Fibroblast of skin of right quadriceps (primary cell): Measurements from ENCODE around the gene TRIM44.
A peak's percentile ranks its signal among the peaks of the same experiment; 100 is the strongest.

Experiments
- DNase-seq: peaks from one replicate; pipeline ENCODE4 v3.0.0-alpha.2; 2013

Gene TRIM44, protein sequence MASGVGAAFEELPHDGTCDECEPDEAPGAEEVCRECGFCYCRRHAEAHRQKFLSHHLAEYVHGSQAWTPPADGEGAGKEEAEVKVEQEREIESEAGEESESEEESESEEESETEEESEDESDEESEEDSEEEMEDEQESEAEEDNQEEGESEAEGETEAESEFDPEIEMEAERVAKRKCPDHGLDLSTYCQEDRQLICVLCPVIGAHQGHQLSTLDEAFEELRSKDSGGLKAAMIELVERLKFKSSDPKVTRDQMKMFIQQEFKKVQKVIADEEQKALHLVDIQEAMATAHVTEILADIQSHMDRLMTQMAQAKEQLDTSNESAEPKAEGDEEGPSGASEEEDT

GRCh38 chr11:35662649-35663407 lies at the start of gene TRIM44:
Gene TRIM44 (plus strand): TSS chr11:35662775. CDS start chr11:35663112, 337 bp downstream.
- peak; percentile 87 for DNase-seq

- DNase-seq = no peak
Observed at GRCh38 chr11:35614939-35615569, 47.5 kb upstream of the TRIM44 start.

- peak; percentile 57 for DNase-seq
Observed at GRCh38 chr11:35615921-35616900, 46.4 kb upstream of the TRIM44 start.

GRCh38 chr11:35617316-35617686 lies 45.3 kb upstream of the TRIM44 start:
- DNase-seq = no peak

GRCh38 chr11:35617687-35618496 lies 44.7 kb upstream of the TRIM44 start, which contains the start of gene FJX1:
Gene FJX1 (plus strand): TSS chr11:35618460. CDS start chr11:35618637, 177 bp downstream.
- DNase-seq = peak; percentile 94

- peak; percentile 45 for DNase-seq
Observed at GRCh38 chr11:35618497-35619115, 44.0 kb upstream of the TRIM44 start.

DNA sequence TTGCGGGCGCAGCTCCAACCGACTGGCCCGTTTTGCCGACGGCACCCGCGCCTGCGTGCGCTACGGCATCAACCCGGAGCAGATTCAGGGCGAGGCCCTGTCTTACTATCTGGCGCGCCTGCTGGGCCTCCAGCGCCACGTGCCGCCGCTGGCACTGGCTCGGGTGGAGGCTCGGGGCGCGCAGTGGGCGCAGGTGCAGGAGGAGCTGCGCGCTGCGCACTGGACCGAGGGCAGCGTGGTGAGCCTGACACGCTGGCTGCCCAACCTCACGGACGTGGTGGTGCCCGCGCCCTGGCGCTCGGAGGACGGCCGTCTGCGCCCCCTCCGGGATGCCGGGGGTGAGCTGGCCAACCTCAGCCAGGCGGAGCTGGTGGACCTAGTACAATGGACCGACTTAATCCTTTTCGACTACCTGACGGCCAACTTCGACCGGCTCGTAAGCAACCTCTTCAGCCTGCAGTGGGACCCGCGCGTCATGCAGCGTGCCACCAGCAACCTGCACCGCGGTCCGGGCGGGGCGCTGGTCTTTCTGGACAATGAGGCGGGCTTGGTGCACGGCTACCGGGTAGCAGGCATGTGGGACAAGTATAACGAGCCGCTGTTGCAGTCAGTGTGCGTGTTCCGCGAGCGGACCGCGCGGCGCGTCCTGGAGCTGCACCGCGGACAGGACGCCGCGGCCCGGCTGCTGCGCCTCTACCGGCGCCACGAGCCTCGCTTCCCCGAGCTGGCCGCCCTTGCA lies 43.3 kb upstream of the TRIM44 start:
- DNase-seq = peak; percentile 48

- no peak for DNase-seq
Observed at GRCh38 chr11:35619855-35620640, 42.5 kb upstream of the TRIM44 start.

- DNase-seq = no peak
Observed at GRCh38 chr11:35620795-35621194, 41.8 kb upstream of the TRIM44 start.

DNA sequence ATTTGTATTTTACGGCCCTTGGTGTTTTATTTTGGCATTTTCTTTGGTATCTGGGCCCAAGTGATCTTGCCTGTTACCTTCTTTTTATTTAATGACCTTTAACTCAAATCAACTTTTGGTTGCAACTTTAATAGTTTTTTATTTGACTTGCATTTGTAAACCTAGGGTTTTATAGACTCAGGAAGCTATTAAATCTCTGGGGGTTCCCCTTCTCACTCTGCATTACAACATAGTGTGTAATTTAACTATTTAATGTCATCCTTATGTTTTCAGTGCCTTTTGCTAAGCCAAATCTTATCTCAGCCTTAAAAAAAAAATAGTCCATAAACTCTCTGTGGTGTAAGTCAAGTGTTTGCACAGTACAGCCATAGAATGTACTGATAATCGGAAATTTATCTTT lies 41.0 kb upstream of the TRIM44 start:
- DNase-seq = no peak

- peak; percentile 87 for DNase-seq
Observed at GRCh38 chr11:35622070-35622469, 40.5 kb upstream of the TRIM44 start.

DNA sequence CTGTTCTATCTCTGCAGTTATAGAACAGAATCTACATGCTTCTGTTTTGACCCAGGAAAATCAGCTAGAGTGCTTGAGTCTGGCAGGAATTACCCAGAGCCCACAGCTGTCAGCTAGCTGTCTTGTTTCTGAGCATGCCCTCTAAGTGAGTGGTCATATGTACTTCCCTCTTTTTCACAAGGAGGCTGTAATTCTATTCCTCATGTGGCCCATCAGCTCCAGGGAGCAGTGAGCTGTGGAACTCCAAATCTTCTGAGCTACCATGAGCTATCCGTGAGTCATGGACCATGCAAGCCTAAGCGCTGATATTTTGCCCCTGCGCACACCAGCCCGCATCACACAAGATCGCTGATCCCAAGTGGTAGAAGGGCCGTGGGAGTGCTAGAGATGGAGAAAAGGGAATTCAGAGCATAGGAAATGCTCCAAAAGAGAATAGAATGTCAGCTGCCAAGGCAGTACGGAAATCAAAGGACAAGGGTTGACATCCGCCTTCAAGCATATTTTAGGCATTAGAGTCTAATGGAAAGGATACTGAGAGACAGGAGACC lies 38.9 kb upstream of the TRIM44 start:
- peak; percentile 89 for DNase-seq

GRCh38 chr11:35624316-35624715 lies 38.3 kb upstream of the TRIM44 start:
- DNase-seq = no peak

DNA sequence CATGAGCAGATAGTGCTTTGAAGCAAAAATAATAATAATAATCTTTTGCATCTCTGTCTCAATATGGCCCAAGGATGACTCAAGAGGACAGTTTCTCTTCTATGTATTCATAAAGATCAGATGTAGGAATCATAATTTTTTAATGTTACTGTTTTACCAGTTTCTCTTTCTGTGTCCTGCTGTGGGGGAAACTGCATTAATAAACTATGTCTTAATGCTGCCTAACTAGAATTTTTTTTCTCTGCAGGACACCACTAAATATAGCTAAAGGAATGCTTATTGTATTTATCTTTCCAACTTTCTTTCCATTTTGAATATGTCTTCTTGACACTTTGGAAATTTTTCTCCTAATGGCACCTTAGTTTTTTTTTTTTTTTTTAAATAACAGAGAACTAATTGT lies 37.8 kb upstream of the TRIM44 start:
- DNase-seq = no peak

GRCh38 chr11:35626501-35626900 lies 36.1 kb upstream of the TRIM44 start:
- no peak for DNase-seq

GRCh38 chr11:35629511-35629910 lies 33.1 kb upstream of the TRIM44 start:
- no peak for DNase-seq

GRCh38 chr11:35629914-35630313 lies 32.7 kb upstream of the TRIM44 start:
- DNase-seq = peak; percentile 100

DNA sequence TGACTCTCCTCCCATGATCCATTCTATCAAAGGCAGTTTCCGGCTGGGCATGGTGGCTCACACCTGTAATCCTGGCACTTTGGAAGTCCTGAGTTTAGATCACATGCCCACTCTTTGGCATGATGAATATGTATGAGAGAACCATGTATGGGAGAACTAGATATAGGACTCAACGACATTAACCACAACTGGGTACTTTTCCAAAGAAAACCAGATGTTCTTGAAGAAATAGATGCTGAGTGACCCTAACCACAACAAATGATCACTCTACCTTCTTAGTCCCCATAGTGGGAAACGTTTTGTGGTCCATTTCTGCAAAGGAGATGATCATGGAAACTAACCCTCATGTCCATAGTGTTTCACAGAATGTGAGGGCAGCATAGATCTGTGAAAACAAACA lies 30.7 kb upstream of the TRIM44 start:
- peak; percentile 35 for DNase-seq

GRCh38 chr11:35632301-35632700 lies 30.3 kb upstream of the TRIM44 start:
- DNase-seq = peak; percentile 65
